Neural crest cell (in vitro differentiated cells): ENCODE measurements around the gene DENND5B. TPM values are rescaled to one million over a fixed set of nuclear protein-coding genes. Genes with fewer than 3 reads are reported as not detected.

Experiments
- DNase-seq: peaks from one replicate; pipeline ENCODE4 v3.0.0; 2021; ENCODE audit warnings: low read depth, mixed read lengths, low spot score
- H3K27ac Mint-ChIP-seq: one replicate; pipeline ENCODE4 v1.8.0; 2021; ENCODE audit warnings: mild to moderate bottlenecking, mixed read lengths; ENCODE audit not compliant: unreplicated experiment
- H3K27me3 Mint-ChIP-seq: 2 replicates; pipeline ENCODE4 v1.8.0; 2021; ENCODE audit warnings: low read depth, mild to moderate bottlenecking, mixed read lengths
- H3K36me3 Mint-ChIP-seq: 2 replicates; pipeline ENCODE4 v1.8.0; 2021; ENCODE audit warnings: low read depth, mild to moderate bottlenecking, mixed read lengths
- H3K4me1 Mint-ChIP-seq: 2 replicates; pipeline ENCODE4 v1.8.0; 2021; ENCODE audit warnings: mixed read lengths
- H3K4me3 Mint-ChIP-seq: one replicate; pipeline ENCODE4 v1.8.0; 2021; ENCODE audit warnings: mild to moderate bottlenecking, mixed read lengths
- H3K9me3 Mint-ChIP-seq: 2 replicates; pipeline ENCODE4 v1.8.0; 2021; ENCODE audit warnings: mixed read lengths
- CTCF ChIP-seq: fragments of 200-600 bp; sonication (generic); conservative IDR thresholded peaks from 2 replicates; pipeline ENCODE4 v1.5.0; 2021; ENCODE audit warnings: antibody characterized with exemption, mild to moderate bottlenecking
- long read RNA-seq: library from polyadenylated mRNA; unstranded; transcript quantifications from one replicate; pipeline ENCODE4 v2.0.0, GENCODE V29; 2020
- total RNA-seq: library from RNA; stranded (reverse); gene quantifications from 2 replicates; pipeline ENCODE4 v1.2.1, GENCODE V29; 2021

The DENND5B gene
- total RNA-seq, result 33.2 and 33.9 TPM in 2 replicates
- long read RNA-seq, partial matches to known transcripts, result 2 of 5 reads
- long read RNA-seq, other reads (novel, unspliced or antisense), result 3 of 5 reads

- no peak for TF ChIP-seq CTCF
Measured at GRCh38 chr12:31590642-31591379, at the start of gene DENND5B. TSS of gene DENND5B (minus strand) at chr12:31591136. CDS start at chr12:31590832, 304 bp downstream.

GRCh38 chr12:31634620-31635019 is 43.7 kb upstream of the DENND5B start:
- Mint-ChIP-seq H3K4me3 (no peak overlapping the region), H3K4me1 (peaks cover 35% of the 10 kb centered on the region)

More at GRCh38 chr12:31590642-31591379, at the start of gene DENND5B:
- peak within 1 kb of the TSS; percentile 97 for H3K4me3 Mint-ChIP-seq
- H3K27me3 Mint-ChIP-seq, result peaks cover 6% of the 10 kb centered on the region
- H3K9me3 Mint-ChIP-seq, result no peaks in the 10 kb centered on the region
- H3K4me1 Mint-ChIP-seq, result peaks cover 38% of the 10 kb centered on the region
- DNase-seq, result peak; percentile 75
- peaks cover 4% of the 10 kb centered on the region for H3K36me3 Mint-ChIP-seq
- peak within 1 kb of the TSS; percentile 95 for H3K27ac Mint-ChIP-seq

GRCh38 chr12:31633464-31633863 is 42.5 kb upstream of the DENND5B start:
- no peak for DNase-seq
- Mint-ChIP-seq H3K27ac (no peak overlapping the region), H3K4me1 (peaks cover 41% of the 10 kb centered on the region), H3K27me3 (no peaks in the 10 kb centered on the region), H3K9me3 (no peaks in the 10 kb centered on the region), H3K4me3 (no peak overlapping the region), H3K36me3 (no peaks in the 10 kb centered on the region)
- TF ChIP-seq CTCF, result no peak

More at GRCh38 chr12:31634620-31635019, 43.7 kb upstream of the DENND5B start:
- Mint-ChIP-seq H3K36me3 (no peaks in the 10 kb centered on the region), H3K27ac (no peak overlapping the region), H3K9me3 (no peaks in the 10 kb centered on the region), H3K27me3 (no peaks in the 10 kb centered on the region)
- no peak for TF ChIP-seq CTCF
- DNase-seq, result no peak

GRCh38 chr12:31631809-31632208 is 40.9 kb upstream of the DENND5B start:
- Mint-ChIP-seq H3K9me3 (no peaks in the 10 kb centered on the region), H3K27me3 (no peaks in the 10 kb centered on the region), H3K27ac (no peak overlapping the region), H3K4me3 (no peak overlapping the region), H3K4me1 (peaks cover 47% of the 10 kb centered on the region), H3K36me3 (no peaks in the 10 kb centered on the region)
- TF ChIP-seq CTCF, result no peak
- no peak for DNase-seq

GRCh38 chr12:31631023-31631724 is 40.2 kb upstream of the DENND5B start:
- Mint-ChIP-seq H3K4me3 (no peak overlapping the region), H3K9me3 (no peaks in the 10 kb centered on the region), H3K27ac (no peak overlapping the region), H3K27me3 (no peaks in the 10 kb centered on the region), H3K36me3 (no peaks in the 10 kb centered on the region), H3K4me1 (peaks cover 44% of the 10 kb centered on the region)
- no peak for DNase-seq
- no peak for TF ChIP-seq CTCF
